GM19239 (cell line): ENCODE data around the gene KCNT1.

Experiments
- DNase-seq: peaks from one replicate; pipeline ENCODE4 v3.0.0; 2011; ENCODE audit warnings: low spot score; ENCODE audit not compliant: insufficient read length
- FAIRE-seq: peaks from 2 replicates; lab custom pipeline; 2011; peaks lifted over from hg19 to GRCh38; lab: Jason Lieb, UNC

The KCNT1 gene

GRCh38 chr9:135774794-135775525 lies 73.0 kb downstream of the KCNT1 start:
- DNase-seq, result no peak
- FAIRE-seq, result no peak

GRCh38 chr9:135775911-135776310 lies 73.9 kb downstream of the KCNT1 start:
- no peak for FAIRE-seq
- DNase-seq, result no peak

GRCh38 chr9:135776893-135777622 lies 75.1 kb downstream of the KCNT1 start:
- FAIRE-seq (no peak), DNase-seq (no peak)

- no peak for DNase-seq
- FAIRE-seq, result no peak
Observed at GRCh38 chr9:135777623-135778177, 75.7 kb downstream of the KCNT1 start.

- no peak for DNase-seq
- no peak for FAIRE-seq
Observed at GRCh38 chr9:135778421-135778820, 76.4 kb downstream of the KCNT1 start.

GRCh38 chr9:135779571-135779970 lies 77.6 kb downstream of the KCNT1 start:
- no peak for DNase-seq
- no peak for FAIRE-seq

- no peak for DNase-seq
- FAIRE-seq, result no peak
Observed at GRCh38 chr9:135780086-135780485, 78.1 kb downstream of the KCNT1 start.

GRCh38 chr9:135780626-135781025 lies 78.6 kb downstream of the KCNT1 start:
- DNase-seq, result no peak
- FAIRE-seq, result no peak

GRCh38 chr9:135782946-135783345 lies 81.0 kb downstream of the KCNT1 start:
- no peak for FAIRE-seq
- DNase-seq, result no peak

- DNase-seq (no peak), FAIRE-seq (no peak)
Observed at GRCh38 chr9:135783540-135784245, 81.7 kb downstream of the KCNT1 start.

- FAIRE-seq (no peak), DNase-seq (no peak)
Observed at GRCh38 chr9:135785013-135785575, 83.1 kb downstream of the KCNT1 start.

GRCh38 chr9:135786146-135786690 lies 84.2 kb downstream of the KCNT1 start:
- no peak for FAIRE-seq
- DNase-seq, result no peak

- FAIRE-seq (no peak), DNase-seq (no peak)
Observed at GRCh38 chr9:135787317-135787716, 85.3 kb downstream of the KCNT1 start.

GRCh38 chr9:135787776-135788575 lies 86.0 kb downstream of the KCNT1 start:
- FAIRE-seq (no peak), DNase-seq (no peak)

GRCh38 chr9:135788576-135789300 lies 86.8 kb downstream of the KCNT1 start:
- DNase-seq, result no peak
- no peak for FAIRE-seq

GRCh38 chr9:135789838-135790291 lies 87.9 kb downstream of the KCNT1 start:
- FAIRE-seq (no peak), DNase-seq (no peak)

- DNase-seq (no peak), FAIRE-seq (no peak)
Observed at GRCh38 chr9:135790356-135790755, 88.4 kb downstream of the KCNT1 start.

- FAIRE-seq (no peak), DNase-seq (no peak)
Observed at GRCh38 chr9:135790850-135791249, 88.9 kb downstream of the KCNT1 start.
